ENCODE data around the gene CYB561D2. TPM values are rescaled to one million over a fixed set of nuclear protein-coding genes. Genes with fewer than 3 reads are reported as not detected.

CYB561D2 gene
- total RNA-seq, 2 experiments from 2014 or later = 18.7 to 28.0 TPM

- no peaks in the 10 kb centered on the region for H3K9me3 ChIP-seq (ENCODE audit: low read length)
- H3K4me3 ChIP-seq (ENCODE audit: low read depth, low read length, poor library complexity, severe bottlenecking) = no peak overlapping the region
- H3K4me1 ChIP-seq (ENCODE audit: insufficient read depth, low read length, poor library complexity, severe bottlenecking) = peaks cover 52% of the 10 kb centered on the region
- H4K20me1 ChIP-seq (ENCODE audit: insufficient read depth, low read length) = 0 out of 2 replicates have a peak, but pooled peaks cover 4% of the 10 kb centered on the region
- BruUV-seq (replicated peaks) = no TSS peak
- no peak overlapping the region for H2AFZ ChIP-seq (ENCODE audit: low read length)
- intact Hi-C loops (cut with micrococcal nuclease; ENCODE audit: unreplicated experiment) = loop anchor here (5.0 kb wide), 1 partner anchor 214 kb away; the partner anchor contains the start of genes C3orf18 and HEMK1
- DNase-seq (ENCODE audit: low spot score) = no peak
- H3K4me2 ChIP-seq (ENCODE audit: low read length) = no peak overlapping the region
- ChIA-PET CTCF (ENCODE audit: unreplicated experiment) (interaction anchor here (0.8 kb wide), 1 partner anchor 38 kb away, joined by 3 read pairs; no protein-coding TSS in a partner anchor), POLR2A (interaction anchor here (1.5 kb wide), 1 partner anchor 16 kb away, joined by 4 read pairs; no protein-coding TSS in a partner anchor)
- TF ChIP-seq CTCF (conservative IDR thresholded peaks at IDR 0.05; ENCODE audit: low read length) = no peak
- no peak for TF ChIP-seq EZH2phosphoT487 (IDR thresholded peaks at IDR 0.05; ENCODE audit: borderline replicate concordance, low read depth, low read length)
- H3K9me2 ChIP-seq (ENCODE audit: insufficient read depth, low read length) = no peaks in the 10 kb centered on the region
- H3K36me3 ChIP-seq (ENCODE audit: insufficient read depth, low read length) = peaks cover 46% of the 10 kb centered on the region
- no peak overlapping the region for H3K27ac ChIP-seq (ENCODE audit: low read depth, low read length, poor library complexity, severe bottlenecking)
- peaks cover 25% of the 10 kb centered on the region; the same call in 1 of the 2 replicates for H3K79me2 ChIP-seq (ENCODE audit: insufficient read depth, low read depth, low read length)
Observed at GRCh38 chr3:50353245-50354004, 2.8 kb downstream of the CYB561D2 start.

GRCh38 chr3:50354186-50354764 lies 3.6 kb downstream of the CYB561D2 start:
- Histone ChIP-seq H4K20me1 (ENCODE audit: insufficient read depth, low read length) (0 out of 2 replicates have a peak, but pooled peaks cover 4% of the 10 kb centered on the region), H3K9me3 (ENCODE audit: low read length) (no peaks in the 10 kb centered on the region)

More at GRCh38 chr3:50354186-50354764, 3.6 kb downstream of the CYB561D2 start:
- Histone ChIP-seq H3K4me3 (ENCODE audit: low read depth, low read length, poor library complexity, severe bottlenecking) (no peak overlapping the region), H3K79me2 (ENCODE audit: insufficient read depth, low read depth, low read length) (peaks cover 31% of the 10 kb centered on the region; the same call in 1 of the 2 replicates), H2AFZ (ENCODE audit: low read length) (no peak overlapping the region), H3K36me3 (ENCODE audit: insufficient read depth, low read length) (peaks cover 42% of the 10 kb centered on the region), H3K4me1 (ENCODE audit: insufficient read depth, low read length, poor library complexity, severe bottlenecking) (peaks cover 54% of the 10 kb centered on the region), H3K4me2 (ENCODE audit: low read length) (no peak overlapping the region), H3K27ac (ENCODE audit: low read depth, low read length, poor library complexity, severe bottlenecking) (no peak overlapping the region), H3K9me2 (ENCODE audit: insufficient read depth, low read length) (no peaks in the 10 kb centered on the region)
- ChIA-PET CTCF (ENCODE audit: unreplicated experiment) (interaction anchor here (0.6 to 0.8 kb wide), 2 partner anchors 39 to 1658 kb away, joined by 3 read pairs; no protein-coding TSS in a partner anchor), POLR2A (interaction anchor here (0.5 to 1.5 kb wide), 2 partner anchors 17 to 1083 kb away, joined by 4 to 5 read pairs; no protein-coding TSS in a partner anchor)
- TF ChIP-seq EZH2phosphoT487 (IDR thresholded peaks at IDR 0.05; ENCODE audit: borderline replicate concordance, low read depth, low read length) (no peak), CTCF (conservative IDR thresholded peaks at IDR 0.05; ENCODE audit: low read length) (no peak)
- BruUV-seq (replicated peaks) = no TSS peak
- DNase-seq (ENCODE audit: low spot score) = no peak
- intact Hi-C loops (cut with micrococcal nuclease; ENCODE audit: unreplicated experiment) = loop anchor here (5.0 kb wide), 1 partner anchor 213 kb away; the partner anchor contains the start of genes C3orf18 and HEMK1
